Daoy (cell line): ENCODE results near the gene CD84. TPM values are rescaled to one million over a fixed set of nuclear protein-coding genes. Genes with fewer than 3 reads are reported as not detected.
"Not testable (repeated sequence)": the region's sequence is repeated elsewhere in the genome, so short reads cannot be mapped to it uniquely, and the experiment has no call there.

ENCODE experiments used
- DNase-seq: peaks from one replicate; pipeline ENCODE4 v3.0.0-alpha.2; 2015; ENCODE audit warnings: low read depth
- total RNA-seq: library from RNA; depleted of rRNA; stranded (reverse); fragments of >200 nt; shearing (Covaris generic); gene quantifications from 2 replicates; pipeline ENCODE4 v1.2.3, GENCODE V29; 2014

CD84 gene
- total RNA-seq, 1 experiment from 2014 or later = not detected

- DNase-seq = no peak
Observed at GRCh38 chr1:160542303-160542945, 36.9 kb downstream of the CD84 start.

DNA sequence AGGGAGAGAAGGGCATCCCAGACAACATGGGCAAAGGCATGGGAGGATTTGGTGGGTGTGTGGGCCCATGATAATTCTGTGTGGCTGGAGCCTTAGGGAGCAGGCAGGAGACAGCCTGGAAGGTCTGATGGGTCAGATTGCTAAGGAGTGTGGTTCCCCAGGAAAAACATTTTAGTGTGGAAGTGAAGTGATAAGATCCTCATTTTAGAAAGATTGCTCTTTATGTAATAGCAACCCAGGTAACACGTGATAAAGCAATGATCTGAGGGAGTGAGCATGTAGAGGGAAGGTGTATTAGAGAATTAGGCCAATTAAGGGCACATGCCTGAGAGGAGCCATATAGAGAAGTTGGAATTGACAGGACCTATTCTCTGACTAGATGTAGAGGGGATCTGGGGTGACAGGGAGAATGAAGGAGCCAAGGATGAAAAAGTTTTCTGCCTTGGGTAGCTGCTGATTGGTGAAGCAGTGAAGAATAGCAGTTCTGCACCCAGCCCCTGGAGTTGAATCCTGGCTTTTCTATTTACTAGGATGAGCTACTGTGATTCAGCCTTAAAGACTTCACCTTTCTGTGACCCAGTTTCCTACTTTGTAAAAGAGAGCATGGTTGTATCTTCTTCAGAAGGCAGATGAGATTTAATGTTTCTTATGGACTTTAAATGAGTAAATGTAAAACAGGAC lies 37.5 kb downstream of the CD84 start:
- no peak for DNase-seq

DNA sequence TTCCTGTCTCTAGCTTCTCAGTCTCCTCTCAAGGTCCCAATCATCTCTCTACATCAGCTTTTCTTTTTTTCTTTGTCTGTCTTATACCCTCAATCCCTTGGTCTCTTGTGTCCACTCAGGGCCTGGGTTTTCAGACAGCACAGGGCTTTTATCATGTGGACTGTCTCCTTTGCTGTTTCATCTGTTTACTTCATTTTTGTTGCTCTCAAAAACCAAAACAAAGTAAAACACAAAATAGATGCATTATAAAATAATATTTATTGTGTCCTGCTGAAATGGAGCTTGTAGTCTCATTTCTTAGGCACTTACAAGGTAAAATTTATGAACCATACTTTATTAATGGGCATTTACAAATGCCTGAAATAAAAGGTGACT lies 38.5 kb downstream of the CD84 start:
- no peak for DNase-seq

- DNase-seq = peak; percentile 7
Observed at GRCh38 chr1:160539990-160540858, 39.1 kb downstream of the CD84 start.

DNA sequence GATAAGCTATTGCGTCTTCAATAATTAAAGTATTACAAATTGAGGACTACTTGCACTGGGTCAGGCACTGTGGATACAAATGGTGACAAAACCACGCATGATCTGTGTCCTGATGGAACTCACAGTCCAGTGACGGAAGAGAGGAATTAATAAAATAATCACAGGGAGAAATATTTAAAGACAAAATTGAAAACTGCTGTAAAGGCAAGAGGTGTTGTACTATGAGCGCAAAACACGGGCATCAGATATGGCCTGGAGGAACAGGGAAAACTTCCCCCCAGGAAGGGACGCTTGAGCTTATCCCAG lies 39.7 kb downstream of the CD84 start:
- DNase-seq = no peak

DNA sequence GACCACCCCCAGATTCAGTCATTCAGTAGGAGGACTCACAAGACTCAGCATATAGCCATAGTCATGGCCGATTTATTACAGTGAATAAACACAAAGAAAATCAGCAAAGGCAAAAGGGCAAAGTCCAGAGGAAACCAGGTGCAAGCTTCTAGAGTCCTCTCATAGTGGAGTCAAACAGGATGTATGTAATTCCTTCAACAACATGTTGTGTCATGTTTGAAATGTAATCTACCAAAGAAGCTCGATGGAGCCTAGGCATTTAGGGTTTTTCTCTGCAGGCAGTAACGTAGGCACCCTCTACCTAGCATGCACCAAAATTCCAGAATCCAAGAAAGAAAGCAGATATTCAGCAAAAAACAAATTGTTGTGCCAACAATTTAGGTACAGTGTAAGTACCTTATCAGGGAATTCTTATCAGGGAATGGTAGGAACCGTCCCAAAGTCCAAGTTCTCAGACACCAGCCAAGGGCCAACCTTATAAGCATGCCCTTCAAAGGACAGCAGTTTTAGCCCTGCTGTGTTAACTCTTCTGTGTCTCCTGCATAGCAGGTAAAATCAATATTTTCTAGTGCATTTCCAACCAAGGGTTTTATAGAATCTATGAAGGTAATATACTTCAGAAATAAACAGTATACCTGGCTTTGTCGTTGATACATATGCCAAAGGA lies 40.2 kb downstream of the CD84 start:
- no peak for DNase-seq

- DNase-seq = no peak
Observed at GRCh38 chr1:160537714-160538665, 41.3 kb downstream of the CD84 start.

GRCh38 chr1:160534823-160535605 lies 44.3 kb downstream of the CD84 start:
- no peak for DNase-seq

DNA sequence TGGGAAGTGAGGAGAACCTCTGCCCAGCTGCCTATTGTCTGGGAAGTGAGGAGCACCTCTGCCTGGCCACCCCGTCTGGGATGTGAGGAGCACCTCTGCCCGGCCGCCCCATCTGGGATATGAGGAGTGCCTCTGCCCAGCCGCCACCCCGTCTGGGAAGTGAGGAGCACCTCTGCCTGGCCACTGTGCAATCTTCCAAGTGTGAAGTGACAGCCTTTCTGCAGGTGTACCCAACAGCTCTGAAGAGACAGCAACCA lies 46.8 kb downstream of the CD84 start:
- DNase-seq = not testable (repeated sequence)

DNA sequence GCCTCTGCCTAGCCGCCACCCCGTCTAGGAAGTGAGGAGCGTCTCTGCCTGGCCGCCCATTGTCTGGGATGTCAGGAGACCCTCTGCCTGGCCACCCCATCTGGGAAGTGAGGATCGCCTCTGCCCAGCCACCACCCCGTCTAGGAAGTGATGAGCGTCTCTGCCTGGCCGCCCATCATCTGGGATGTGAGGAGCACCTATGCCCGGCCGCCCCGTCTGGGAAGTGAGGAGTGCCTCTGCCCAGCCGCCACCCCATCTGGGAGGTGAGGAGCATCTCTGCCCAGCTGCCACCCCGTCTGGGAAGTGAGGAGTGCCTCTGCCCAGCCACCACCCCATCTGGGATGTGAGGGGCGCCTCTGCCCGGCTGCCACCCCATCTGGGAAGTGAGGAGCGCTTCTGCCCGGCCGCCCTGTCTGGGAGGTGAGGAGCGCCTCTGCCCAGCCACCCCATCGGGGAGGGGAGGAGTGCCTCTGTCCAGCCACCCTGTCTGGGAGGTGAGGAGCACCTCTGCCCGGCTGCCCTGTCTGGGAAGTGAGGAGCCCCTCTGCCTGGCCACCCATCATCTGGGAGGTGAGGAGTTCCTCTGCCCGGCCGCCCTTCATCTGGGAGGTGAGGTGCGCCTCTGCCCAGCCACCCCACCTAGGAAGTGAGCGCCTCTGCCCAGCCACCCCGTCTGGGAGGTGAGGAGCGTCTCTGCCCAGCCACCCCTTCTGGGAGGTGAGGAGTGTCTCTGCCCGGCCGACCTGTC lies 47.3 kb downstream of the CD84 start:
- DNase-seq = not testable (repeated sequence)

GRCh38 chr1:160529401-160529952 lies 49.8 kb downstream of the CD84 start:
- not testable (repeated sequence) for DNase-seq

DNA sequence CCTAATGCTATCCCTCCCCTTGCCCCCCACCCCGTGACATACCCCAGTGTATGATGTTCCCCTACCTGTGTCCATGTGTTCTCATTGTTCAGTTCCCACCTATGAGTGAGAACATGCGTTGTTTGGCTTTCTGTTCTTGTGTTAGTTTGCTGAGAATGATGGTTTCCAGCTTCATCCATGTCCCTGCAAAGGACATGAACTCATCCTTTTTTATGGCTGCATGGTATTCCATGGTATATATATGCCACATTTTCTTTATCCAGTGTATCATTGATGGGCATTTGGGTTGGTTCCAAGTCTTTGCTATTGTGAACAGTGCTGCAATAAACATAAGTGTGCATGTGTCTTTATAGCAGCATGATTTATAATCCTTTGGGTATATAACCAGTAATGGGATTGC lies 55.5 kb downstream of the CD84 start:
- not testable (repeated sequence) for DNase-seq

DNA sequence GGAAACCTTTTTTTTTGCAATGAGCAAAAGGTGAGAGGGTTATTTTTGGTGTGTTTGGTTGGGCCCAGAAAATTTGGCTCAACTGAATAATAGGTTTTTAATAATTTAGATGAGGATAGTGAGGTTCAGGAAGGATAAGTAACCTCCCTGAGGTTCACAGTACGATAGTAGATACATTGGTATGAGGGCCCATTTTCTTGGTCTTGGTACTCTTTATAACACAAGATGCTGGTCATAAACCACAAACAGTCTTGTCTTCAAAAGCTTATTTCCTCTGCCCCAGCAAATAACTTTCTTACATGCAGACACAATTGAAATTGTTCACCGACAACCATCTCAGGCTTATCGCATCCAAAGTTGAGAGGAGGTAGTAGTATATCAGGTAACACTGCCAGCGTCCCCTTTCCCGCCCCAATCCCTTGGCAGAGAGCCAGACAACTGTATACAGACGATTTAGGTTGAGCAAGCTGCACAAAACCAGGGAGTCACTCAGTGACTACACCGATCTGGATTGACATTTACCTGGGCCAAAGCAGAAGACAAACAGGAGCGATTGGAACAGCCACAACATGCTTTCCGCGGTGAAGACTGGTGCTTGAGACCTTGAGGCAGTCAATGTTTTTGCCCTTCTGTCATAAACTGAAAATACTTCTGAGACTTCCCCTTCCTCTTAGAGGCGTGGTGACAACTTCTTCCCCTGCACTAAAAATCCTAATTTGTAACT lies 56.5 kb downstream of the CD84 start, which contains the start of gene SLAMF6:
Gene SLAMF6 (minus strand): TSS at position 634 of the 724 bp plus-strand sequence. CDS start 63 bp downstream, at position 571.
- no peak for DNase-seq

GRCh38 chr1:160522136-160522535 lies 57.2 kb downstream of the CD84 start:
- DNase-seq = no peak

DNA sequence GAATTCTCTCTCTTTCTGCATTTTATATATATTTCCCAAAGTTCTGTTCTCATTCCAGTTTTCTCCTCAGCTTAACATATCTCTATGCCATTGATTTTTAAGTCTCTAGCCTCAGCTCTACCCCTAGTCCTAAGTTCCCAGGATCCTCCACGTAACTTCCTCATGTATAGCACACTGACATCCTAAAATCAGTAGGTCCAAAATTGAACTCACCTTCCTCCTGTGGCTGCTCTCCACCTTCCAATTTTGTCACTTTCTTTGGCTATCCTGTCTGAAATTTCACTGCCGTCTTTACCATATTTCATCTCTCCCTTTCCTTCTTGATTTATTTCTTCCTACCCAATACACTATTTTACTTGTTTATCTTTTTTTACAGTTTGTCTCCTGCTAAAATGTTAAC lies 57.7 kb downstream of the CD84 start:
- no peak for DNase-seq

DNA sequence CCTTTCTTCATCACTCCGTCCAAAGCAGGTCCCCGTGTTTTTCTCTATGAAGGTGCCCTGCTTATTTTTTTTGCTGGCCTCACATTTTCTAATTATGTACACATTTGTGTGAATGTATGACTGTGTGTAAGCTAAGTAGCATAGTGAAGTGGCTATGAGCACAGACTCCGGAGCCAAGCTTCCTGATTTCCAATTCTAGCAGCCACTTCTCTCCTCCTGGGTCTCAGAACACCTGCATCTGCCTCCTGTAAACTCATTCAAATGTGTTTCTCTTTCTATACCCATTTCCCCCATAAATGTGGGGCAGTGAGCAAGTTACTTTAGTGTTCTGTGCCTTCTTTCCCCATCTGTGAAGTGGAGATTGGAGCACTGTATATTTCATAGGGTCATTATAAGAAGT lies 58.3 kb downstream of the CD84 start:
- no peak for DNase-seq

GRCh38 chr1:160520582-160520981 lies 58.7 kb downstream of the CD84 start:
- DNase-seq = peak; percentile 39

DNA sequence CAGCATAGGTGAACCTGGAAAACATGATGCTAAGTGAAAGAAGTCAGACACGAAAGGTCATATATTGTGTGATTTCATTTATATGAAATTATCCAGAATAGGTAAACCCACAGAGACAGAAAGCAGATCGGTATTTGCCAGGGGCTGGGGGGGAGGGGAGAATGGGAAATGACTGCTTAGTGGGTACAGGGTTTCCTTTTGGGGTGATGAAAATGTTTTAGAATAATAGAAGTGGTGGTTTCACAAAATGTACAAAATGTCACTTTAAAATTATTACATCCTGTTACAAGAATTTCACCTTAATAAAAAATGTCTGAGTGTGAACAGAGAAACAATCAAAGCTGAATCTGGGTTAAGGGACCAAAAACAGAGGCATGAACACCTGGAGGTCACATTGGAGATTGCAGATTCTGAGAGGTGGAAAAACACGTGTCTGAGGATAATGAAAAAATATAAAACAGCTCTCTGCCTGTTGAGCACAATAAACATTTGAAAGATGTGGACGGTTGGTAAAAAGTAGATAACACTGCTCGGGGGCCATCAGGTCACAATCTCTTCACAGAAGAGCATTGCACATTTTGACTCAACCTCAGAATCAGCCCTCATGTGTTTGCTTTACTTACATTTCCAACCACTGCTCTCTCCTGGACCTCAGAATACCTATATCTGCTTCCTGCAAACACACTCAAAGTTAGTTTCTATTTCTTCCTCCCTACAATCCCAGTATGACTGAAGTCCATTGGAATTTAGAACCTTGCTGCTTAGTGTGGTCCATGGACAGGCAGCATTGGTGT lies 59.5 kb downstream of the CD84 start:
- DNase-seq = peak; percentile 50
